Stimulated activated CD8-positive, alpha-beta memory T cell treated with anti-CD3 and anti-CD28 coated beads, Interleukin-7, amount 100 ng/mL, for 48 hours (primary cell): Measurements from ENCODE around the gene HS6ST2.
A peak's percentile ranks its signal among the peaks of the same experiment; 100 is the strongest.

ENCODE experiments used
- DNase-seq, 2 donors: peaks; one replicate each; pipeline ENCODE4 v3.0.0-alpha.2; 2020; ENCODE audit warnings: low read depth in 1 of 2; ENCODE audit errors: extremely low read depth in 1 of 2

Gene HS6ST2

GRCh38 chrX:132624466-132624865, 334.0 kb downstream of the HS6ST2 start:
- DNase-seq = no peak

- no peak for DNase-seq
These were observed 334.5 kb downstream of the HS6ST2 start for GRCh38 chrX:132623942-132624341.

- DNase-seq = no peak
These were observed 335.1 kb downstream of the HS6ST2 start for GRCh38 chrX:132623300-132623699.

GRCh38 chrX:132622130-132622529, 336.3 kb downstream of the HS6ST2 start:
- peak; percentile 40 to 57 for DNase-seq

GRCh38 chrX:132618810-132619209, 339.6 kb downstream of the HS6ST2 start:
- DNase-seq = no peak

- peak in 1 of 2 donors; percentile 12 for DNase-seq
These were observed 342.9 kb downstream of the HS6ST2 start for GRCh38 chrX:132615391-132616131.

GRCh38 chrX:132614297-132614696, 344.1 kb downstream of the HS6ST2 start:
- no peak for DNase-seq

GRCh38 chrX:132613801-132614200, 344.6 kb downstream of the HS6ST2 start:
- DNase-seq = no peak

- peak in 1 of 2 donors; percentile 12 for DNase-seq
These were observed 345.4 kb downstream of the HS6ST2 start for GRCh38 chrX:132612821-132613564.

- DNase-seq = no peak
These were observed 347.9 kb downstream of the HS6ST2 start for GRCh38 chrX:132610536-132610935.

GRCh38 chrX:132609362-132609848, 349.0 kb downstream of the HS6ST2 start:
- DNase-seq = no peak

GRCh38 chrX:132603700-132604286, 354.6 kb downstream of the HS6ST2 start:
- DNase-seq = no peak

GRCh38 chrX:132602701-132603100, 355.7 kb downstream of the HS6ST2 start:
- no peak for DNase-seq

- DNase-seq = no peak
These were observed 363.4 kb downstream of the HS6ST2 start for GRCh38 chrX:132594999-132595398.

- no peak for DNase-seq
These were observed 364.3 kb downstream of the HS6ST2 start for GRCh38 chrX:132594129-132594528.

GRCh38 chrX:132592880-132593279, 365.5 kb downstream of the HS6ST2 start:
- no peak for DNase-seq

GRCh38 chrX:132591719-132592275, 366.6 kb downstream of the HS6ST2 start:
- no peak for DNase-seq

GRCh38 chrX:132590350-132591026, 367.9 kb downstream of the HS6ST2 start:
- DNase-seq = no peak

- no peak for DNase-seq
These were observed 373.5 kb downstream of the HS6ST2 start for GRCh38 chrX:132584936-132585335.

GRCh38 chrX:132576939-132577338, 381.5 kb downstream of the HS6ST2 start:
- no peak for DNase-seq
